Bronchial epithelial cell (primary cell): ENCODE results near the gene IFNAR2. TPM values are rescaled to one million over a fixed set of nuclear protein-coding genes. Genes with fewer than 3 reads are reported as not detected.

Source experiments
- DNase-seq: peaks from one replicate; pipeline ENCODE4 v3.0.0-alpha.2; 2010; ENCODE audit warnings: low read depth
- FAIRE-seq: peaks from 2 replicates; lab custom pipeline; 2011; peaks lifted over from hg19 to GRCh38; lab: Jason Lieb, UNC
- H3K27me3 ChIP-seq: 2 replicates; pipeline ENCODE4 v1.5.1; 2011; ENCODE audit warnings: low read length; ENCODE audit not compliant: control insufficient read depth, insufficient read depth
- H3K36me3 ChIP-seq: 2 replicates; pipeline ENCODE4 v1.5.1; 2011; ENCODE audit warnings: low read length; ENCODE audit not compliant: control insufficient read depth, insufficient read depth
- H3K4me3 ChIP-seq: 2 replicates; pipeline ENCODE4 v1.5.1; 2011; ENCODE audit warnings: mild to moderate bottlenecking, low read depth, low read length, control low read depth
- total RNA-seq: library from RNA; depleted of rRNA; stranded (reverse); fragments of >200 nt; gene quantifications from 2 replicates; pipeline ENCODE4 v1.2.1, GENCODE V29; 2014
- TF ChIP-seq, protein P1 (sequence below): IDR thresholded peaks from 2 replicates; pipeline ENCODE4 v1.5.1; 2011; ENCODE audit warnings: mild to moderate bottlenecking, moderate library complexity, low read length, control low read depth, inconsistent platforms; ENCODE audit not compliant: insufficient read depth, severe bottlenecking

The IFNAR2 gene
- total RNA-seq, 1 donor from 2014 or later = 2.1 TPM

DNA sequence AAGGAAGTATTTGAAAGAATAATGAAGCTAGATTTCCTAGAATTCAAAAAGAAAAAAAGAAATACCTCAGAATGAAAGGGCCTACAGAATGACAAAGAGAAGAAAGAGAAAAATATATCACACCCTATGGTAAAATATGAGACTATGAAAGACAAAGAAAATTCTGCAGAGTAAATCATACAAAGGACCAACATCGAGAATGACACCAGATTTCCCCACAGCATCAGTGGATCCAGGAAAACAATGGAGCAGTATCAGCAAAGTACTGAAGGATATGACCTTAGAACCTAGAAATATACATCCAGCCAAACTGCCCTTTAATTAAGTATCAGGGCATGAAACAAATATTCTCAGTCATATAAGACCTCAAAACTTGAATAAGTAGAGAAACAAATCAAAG, 21.2 kb upstream of the IFNAR2 start:
- DNase-seq (no peak), FAIRE-seq (no peak)
- Histone ChIP-seq H3K27me3 (no peaks in the 10 kb centered on the region), H3K36me3 (no peaks in the 10 kb centered on the region), H3K4me3 (no peak overlapping the region)
- TF ChIP-seq, protein P1, sequence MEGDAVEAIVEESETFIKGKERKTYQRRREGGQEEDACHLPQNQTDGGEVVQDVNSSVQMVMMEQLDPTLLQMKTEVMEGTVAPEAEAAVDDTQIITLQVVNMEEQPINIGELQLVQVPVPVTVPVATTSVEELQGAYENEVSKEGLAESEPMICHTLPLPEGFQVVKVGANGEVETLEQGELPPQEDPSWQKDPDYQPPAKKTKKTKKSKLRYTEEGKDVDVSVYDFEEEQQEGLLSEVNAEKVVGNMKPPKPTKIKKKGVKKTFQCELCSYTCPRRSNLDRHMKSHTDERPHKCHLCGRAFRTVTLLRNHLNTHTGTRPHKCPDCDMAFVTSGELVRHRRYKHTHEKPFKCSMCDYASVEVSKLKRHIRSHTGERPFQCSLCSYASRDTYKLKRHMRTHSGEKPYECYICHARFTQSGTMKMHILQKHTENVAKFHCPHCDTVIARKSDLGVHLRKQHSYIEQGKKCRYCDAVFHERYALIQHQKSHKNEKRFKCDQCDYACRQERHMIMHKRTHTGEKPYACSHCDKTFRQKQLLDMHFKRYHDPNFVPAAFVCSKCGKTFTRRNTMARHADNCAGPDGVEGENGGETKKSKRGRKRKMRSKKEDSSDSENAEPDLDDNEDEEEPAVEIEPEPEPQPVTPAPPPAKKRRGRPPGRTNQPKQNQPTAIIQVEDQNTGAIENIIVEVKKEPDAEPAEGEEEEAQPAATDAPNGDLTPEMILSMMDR = no peak

DNA sequence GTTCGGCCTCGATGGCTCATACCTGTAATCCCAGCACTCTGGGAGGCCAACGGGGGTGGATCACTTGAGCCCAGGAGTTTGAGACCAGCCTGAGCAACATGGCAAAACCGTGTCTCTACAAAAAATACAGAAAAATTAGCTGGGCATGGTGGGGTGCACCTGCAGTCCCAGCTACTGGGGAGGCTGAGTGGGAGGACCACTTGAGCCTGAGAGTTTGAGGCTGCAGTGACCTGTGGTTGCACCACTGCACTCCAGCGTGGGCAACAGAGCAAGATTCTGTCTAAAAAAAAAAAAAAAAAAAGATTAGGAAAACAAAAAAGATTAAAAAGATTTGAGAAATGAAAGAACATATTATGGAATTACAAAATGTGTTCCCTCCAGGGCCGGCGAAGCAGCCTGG, 18.4 kb upstream of the IFNAR2 start:
- no peaks in the 10 kb centered on the region for H3K27me3 ChIP-seq
- TF ChIP-seq, protein P1 = no peak
- no peaks in the 10 kb centered on the region for H3K36me3 ChIP-seq
- no peak overlapping the region for H3K4me3 ChIP-seq
- DNase-seq = no peak
- FAIRE-seq = no peak

DNA sequence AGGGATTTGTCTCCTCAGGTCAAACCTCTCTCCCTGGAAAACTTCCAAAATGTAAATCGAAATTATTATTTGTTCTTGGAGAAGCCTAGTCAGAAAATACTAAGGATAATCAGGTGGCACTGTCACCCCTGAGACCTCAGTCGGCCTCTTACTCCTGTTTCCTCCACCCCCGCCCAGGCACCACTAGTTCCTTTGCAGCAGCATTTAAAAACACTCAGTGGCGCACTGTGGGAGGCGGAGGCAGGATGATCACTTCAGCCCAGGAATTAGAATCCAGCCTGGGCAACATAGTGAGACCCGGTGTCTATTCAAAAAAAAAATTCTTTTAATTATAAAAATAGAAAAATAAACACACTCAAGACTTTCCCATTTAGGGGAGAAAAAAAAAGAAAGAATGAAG, 18.0 kb upstream of the IFNAR2 start:
- Histone ChIP-seq H3K36me3 (no peaks in the 10 kb centered on the region), H3K27me3 (no peaks in the 10 kb centered on the region), H3K4me3 (no peak overlapping the region)
- DNase-seq (no peak), FAIRE-seq (no peak)
- TF ChIP-seq, protein P1 = no peak

DNA sequence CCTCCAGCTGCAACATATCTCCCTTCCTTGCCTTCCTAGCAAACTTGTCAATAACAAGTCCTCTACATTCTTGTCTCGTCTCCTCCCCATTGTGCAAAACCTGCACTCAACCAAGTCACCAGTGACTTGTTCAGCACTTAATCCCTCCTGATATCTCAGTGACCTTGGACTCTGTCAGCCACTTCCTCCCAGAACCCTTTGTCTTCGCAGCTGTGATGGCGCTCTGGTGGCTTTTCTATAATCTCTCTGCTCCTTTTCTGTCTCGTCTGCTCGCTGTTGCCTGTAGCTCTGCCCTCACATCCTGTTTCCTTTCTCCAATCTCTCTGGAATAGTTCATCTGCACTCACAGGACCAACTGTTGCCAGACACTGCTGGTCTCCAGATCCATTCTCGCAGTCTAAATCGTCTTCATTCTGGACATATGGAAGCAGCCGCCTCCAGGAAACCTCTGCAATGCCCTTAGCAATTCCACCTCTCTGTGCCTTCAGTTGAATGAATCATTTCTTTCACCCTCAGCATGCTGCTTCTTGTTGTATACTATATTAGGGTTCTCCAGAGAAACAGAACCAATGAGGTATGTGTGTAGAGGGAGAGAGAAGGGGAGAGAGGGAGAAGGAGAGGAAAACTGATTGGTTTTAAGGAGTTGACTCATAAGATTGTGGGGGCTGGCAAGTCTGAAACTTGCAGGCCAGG, 17.4 kb upstream of the IFNAR2 start:
- FAIRE-seq (no peak), DNase-seq (peak; percentile 96)
- no peaks in the 10 kb centered on the region for H3K36me3 ChIP-seq
- no peaks in the 10 kb centered on the region for H3K27me3 ChIP-seq
- TF ChIP-seq, protein P1 = no peak
- H3K4me3 ChIP-seq = no peak overlapping the region

DNA sequence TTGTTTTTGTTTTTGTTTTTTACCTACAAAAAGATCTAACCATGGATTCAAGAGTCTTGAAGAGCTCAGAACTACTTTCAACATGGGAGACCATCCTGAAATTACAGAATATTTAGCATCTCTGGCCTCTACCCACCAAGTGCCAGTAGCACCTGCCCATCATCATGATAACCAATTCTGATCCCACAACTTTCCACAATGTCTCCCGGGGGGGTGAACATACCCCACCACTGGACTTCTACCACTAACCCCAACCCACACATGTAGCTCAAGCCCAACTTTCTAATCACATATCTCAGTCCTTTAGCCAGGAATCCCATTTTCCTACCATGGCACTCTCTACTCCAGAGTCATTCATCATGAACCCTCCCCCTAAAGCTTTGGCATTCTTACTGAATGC, 15.7 kb upstream of the IFNAR2 start:
- H3K27me3 ChIP-seq = no peaks in the 10 kb centered on the region
- FAIRE-seq (no peak), DNase-seq (no peak)
- no peak overlapping the region for H3K4me3 ChIP-seq
- TF ChIP-seq, protein P1 = no peak
- no peaks in the 10 kb centered on the region for H3K36me3 ChIP-seq

DNA sequence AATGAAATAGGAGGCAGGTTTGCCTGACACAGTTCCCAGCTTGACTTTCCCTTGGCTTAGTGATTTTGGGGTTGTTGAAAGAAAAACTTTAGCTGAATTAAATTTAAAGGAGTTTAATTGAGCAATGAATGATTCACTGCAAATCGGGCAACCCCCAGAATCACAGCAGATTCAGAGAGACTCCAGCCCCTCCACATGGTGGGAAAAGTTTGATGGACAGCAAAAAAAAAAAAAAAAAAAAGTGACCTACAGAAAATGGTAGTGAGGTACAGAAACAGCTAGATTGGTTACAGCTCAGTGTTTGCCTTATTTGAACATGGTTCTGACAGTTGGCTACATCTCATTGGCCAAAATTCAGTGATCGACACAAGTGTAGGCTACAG, 12.6 kb upstream of the IFNAR2 start:
- TF ChIP-seq, protein P1 = no peak
- Histone ChIP-seq H3K27me3 (no peaks in the 10 kb centered on the region), H3K36me3 (no peaks in the 10 kb centered on the region), H3K4me3 (no peak overlapping the region)
- no peak for DNase-seq
- no peak for FAIRE-seq
